SK-N-SH treated with all-trans-retinoic acid at 6 μM for 48 hours (cell line): ENCODE results near the gene B3GNT3.

Source experiments
- BACH2 ChIP-seq: fragments of 250-450 bp; sonication (Bioruptor Pico); IDR thresholded peaks from 2 replicates; pipeline ENCODE4 v1.9.0; 2021; ENCODE audit warnings: mild to moderate bottlenecking, borderline replicate concordance
- CSDC2 ChIP-seq: fragments of 250-450 bp; sonication (Bioruptor Pico); IDR thresholded peaks from 2 replicates; pipeline ENCODE4 v1.5.0; 2020; ENCODE audit warnings: mild to moderate bottlenecking, moderate library complexity
- CSRNP3 ChIP-seq: fragments of 250-450 bp; sonication (Bioruptor Pico); IDR thresholded peaks from 2 replicates; pipeline ENCODE4 v1.5.1; 2021; ENCODE audit warnings: mild to moderate bottlenecking, moderate library complexity
- RARB ChIP-seq: fragments of 250-450 bp; sonication (Bioruptor Pico); IDR thresholded peaks from 2 replicates; pipeline ENCODE4 v1.8.0; 2021; ENCODE audit warnings: mild to moderate bottlenecking, moderate library complexity
- SNAI2 ChIP-seq: fragments of 250-450 bp; sonication (Bioruptor Pico); IDR thresholded peaks from 2 replicates; pipeline ENCODE4 v1.5.0; 2020; ENCODE audit warnings: mild to moderate bottlenecking, moderate library complexity
- ZC3H10 ChIP-seq: fragments of 250-450 bp; sonication (Bioruptor Pico); IDR thresholded peaks from 2 replicates; pipeline ENCODE4 v1.5.1; 2021; ENCODE audit warnings: mild to moderate bottlenecking, moderate library complexity
- ZFP30 ChIP-seq: fragments of 450-650 bp; formaldehyde crosslinking; IDR thresholded peaks from 2 replicates; pipeline ENCODE4 v1.5.0; 2022; ENCODE audit warnings: mild to moderate bottlenecking, moderate library complexity

- TF ChIP-seq SNAI2 (CRISPR knock-in tag): no peak
- no peak for TF ChIP-seq CSDC2 (CRISPR knock-in tag)
- TF ChIP-seq RARB (CRISPR knock-in tag): no peak
- no peak for TF ChIP-seq ZFP30 (CRISPR knock-in tag)
- TF ChIP-seq ZC3H10: no peak
- no peak for TF ChIP-seq CSRNP3 (CRISPR knock-in tag)
- no peak for TF ChIP-seq BACH2
Measured at GRCh38 chr19:17790059-17790780, 4.7 kb upstream of the B3GNT3 start.
